Measurements from ENCODE around the gene ZDHHC3.

ZDHHC3 gene

GRCh38 chr3:44976002-44976815 is at the start of gene ZDHHC3, which contains the start of gene EXOSC7:
Gene ZDHHC3, minus strand, starts transcription at chr3:44976174. Its CDS starts 16,738 bp downstream, at chr3:44959436.
Gene EXOSC7, plus strand, starts transcription at chr3:44976244. Its CDS starts 34 bp downstream, at chr3:44976278.
- peak; percentile 83 for DNase-seq (ENCODE audit: low read depth)

GRCh38 chr3:45024542-45025255 is 48.7 kb upstream of the ZDHHC3 start:
- DNase-seq (ENCODE audit: low read depth), result no peak

GRCh38 chr3:45023675-45024074 is 47.7 kb upstream of the ZDHHC3 start:
- no peak for DNase-seq (ENCODE audit: low read depth)

- no peak for DNase-seq (ENCODE audit: low read depth)
These were observed 45.7 kb upstream of the ZDHHC3 start for GRCh38 chr3:45021524-45022297.

- DNase-seq (ENCODE audit: low read depth), result no peak
These were observed 44.6 kb upstream of the ZDHHC3 start for GRCh38 chr3:45020534-45020933.

GRCh38 chr3:45017821-45018220 is 41.8 kb upstream of the ZDHHC3 start:
- no peak for DNase-seq (ENCODE audit: low read depth)

GRCh38 chr3:45016916-45017315 is 40.9 kb upstream of the ZDHHC3 start:
- no peak for DNase-seq (ENCODE audit: low read depth)

GRCh38 chr3:45012577-45012976 is 36.6 kb upstream of the ZDHHC3 start:
- DNase-seq (ENCODE audit: low read depth), result no peak

GRCh38 chr3:45011756-45012508 is 36.0 kb upstream of the ZDHHC3 start:
- DNase-seq (ENCODE audit: low read depth), result peak; percentile 95

- peak; percentile 91 for DNase-seq (ENCODE audit: low read depth)
These were observed 34.9 kb upstream of the ZDHHC3 start for GRCh38 chr3:45010811-45011333.

- no peak for DNase-seq (ENCODE audit: low read depth)
These were observed 33.9 kb upstream of the ZDHHC3 start for GRCh38 chr3:45009868-45010267.

- DNase-seq (ENCODE audit: low read depth), result peak; percentile 72
These were observed 32.1 kb upstream of the ZDHHC3 start for GRCh38 chr3:45008117-45008516.

GRCh38 chr3:45007091-45007490 is 31.1 kb upstream of the ZDHHC3 start:
- DNase-seq (ENCODE audit: low read depth), result no peak

GRCh38 chr3:45003859-45004258 is 27.9 kb upstream of the ZDHHC3 start:
- peak; percentile 39 for DNase-seq (ENCODE audit: low read depth)

GRCh38 chr3:45003406-45003805 is 27.4 kb upstream of the ZDHHC3 start:
- DNase-seq (ENCODE audit: low read depth), result no peak

- DNase-seq (ENCODE audit: low read depth), result no peak
These were observed 26.7 kb upstream of the ZDHHC3 start for GRCh38 chr3:45002720-45003119.

- no peak for DNase-seq (ENCODE audit: low read depth)
These were observed 26.2 kb upstream of the ZDHHC3 start for GRCh38 chr3:45002139-45002660.

GRCh38 chr3:45001738-45002137 is 25.8 kb upstream of the ZDHHC3 start:
- DNase-seq (ENCODE audit: low read depth), result no peak

- DNase-seq (ENCODE audit: low read depth), result no peak
These were observed 24.8 kb upstream of the ZDHHC3 start for GRCh38 chr3:45000823-45001222.

GRCh38 chr3:44999782-45000181 is 23.8 kb upstream of the ZDHHC3 start:
- no peak for DNase-seq (ENCODE audit: low read depth)

GRCh38 chr3:44996556-44996969 is 20.6 kb upstream of the ZDHHC3 start:
- no peak for DNase-seq (ENCODE audit: low read depth)

All from fibroblast of gingiva (primary cell).